ENCODE measurements around the gene EXO1. TPM values are rescaled to one million over a fixed set of nuclear protein-coding genes. Genes with fewer than 3 reads are reported as not detected.

EXO1 gene
- total RNA-seq, 2 donors from 2014 or later: 0.16 TPM; not detected in 1

- no peaks in the 10 kb centered on the region for H3K36me3 ChIP-seq
- H3K4me3 ChIP-seq: no peak overlapping the region
- no peaks in the 10 kb centered on the region for H3K4me1 ChIP-seq
- H3K27ac ChIP-seq: no peak overlapping the region
- no peak for DNase-seq (ENCODE audit: low spot score)
- H3K9me3 ChIP-seq: no peaks in the 10 kb centered on the region
- no peak for TF ChIP-seq CTCF (IDR thresholded peaks at IDR 0.05)
- H3K27me3 ChIP-seq: no peaks in the 10 kb centered on the region
Observed at GRCh38 chr1:241837901-241838300, 10.1 kb upstream of the EXO1 start.

GRCh38 chr1:241838897-241839296 lies 9.1 kb upstream of the EXO1 start:
- H3K4me1 ChIP-seq: no peaks in the 10 kb centered on the region
- no peaks in the 10 kb centered on the region for H3K9me3 ChIP-seq
- no peaks in the 10 kb centered on the region for H3K27me3 ChIP-seq
- no peak overlapping the region for H3K4me3 ChIP-seq
- no peak for TF ChIP-seq CTCF (IDR thresholded peaks at IDR 0.05)
- no peak overlapping the region for H3K27ac ChIP-seq
- H3K36me3 ChIP-seq: no peaks in the 10 kb centered on the region
- no peak for DNase-seq (ENCODE audit: low spot score)

GRCh38 chr1:241839369-241839979 lies 8.5 kb upstream of the EXO1 start:
- no peak for DNase-seq (ENCODE audit: low spot score)
- no peaks in the 10 kb centered on the region for H3K9me3 ChIP-seq
- no peak for TF ChIP-seq CTCF (IDR thresholded peaks at IDR 0.05)
- no peak overlapping the region for H3K4me3 ChIP-seq
- no peaks in the 10 kb centered on the region for H3K4me1 ChIP-seq
- no peaks in the 10 kb centered on the region for H3K36me3 ChIP-seq
- no peaks in the 10 kb centered on the region for H3K27me3 ChIP-seq
- H3K27ac ChIP-seq: no peak overlapping the region

GRCh38 chr1:241840164-241840563 lies 7.8 kb upstream of the EXO1 start:
- H3K36me3 ChIP-seq: no peaks in the 10 kb centered on the region
- no peaks in the 10 kb centered on the region for H3K9me3 ChIP-seq
- no peak for TF ChIP-seq CTCF (IDR thresholded peaks at IDR 0.05)
- no peaks in the 10 kb centered on the region for H3K4me1 ChIP-seq
- no peak overlapping the region for H3K4me3 ChIP-seq
- no peak overlapping the region for H3K27ac ChIP-seq
- H3K27me3 ChIP-seq: no peaks in the 10 kb centered on the region
- no peak for DNase-seq (ENCODE audit: low spot score)

GRCh38 chr1:241841691-241842090 lies 6.3 kb upstream of the EXO1 start:
- no peaks in the 10 kb centered on the region for H3K27me3 ChIP-seq

More at GRCh38 chr1:241841691-241842090, 6.3 kb upstream of the EXO1 start:
- Histone ChIP-seq H3K9me3 (no peaks in the 10 kb centered on the region), H3K4me3 (no peak overlapping the region), H3K27ac (peak overlapping the region in 1 of 2 donors; percentile 62), H3K36me3 (no peaks in the 10 kb centered on the region), H3K4me1 (no peaks in the 10 kb centered on the region)
- no peak for DNase-seq (ENCODE audit: low spot score)
- no peak for TF ChIP-seq CTCF (IDR thresholded peaks at IDR 0.05)

All from right atrium auricular region (tissue), 2 donors.